ENCODE measurements around the gene SLC6A9.

The SLC6A9 gene

GRCh38 chr1:43968348-43968948 is 62.8 kb downstream of the SLC6A9 start:
- H3K4me3 ChIP-seq (ENCODE audit: low read depth, low read length), result no peak overlapping the region
- H3K9ac ChIP-seq (ENCODE audit: low read depth, low read length), result no peak overlapping the region
- no peak overlapping the region for H3K27ac ChIP-seq (ENCODE audit: low read depth, low read length)
- H3K36me3 ChIP-seq (ENCODE audit: control insufficient read depth, insufficient read depth, low read length), result peaks cover 27% of the 10 kb centered on the region
- H3K4me1 ChIP-seq (ENCODE audit: control insufficient read depth, insufficient read depth, low read length), result no peaks in the 10 kb centered on the region; the same call in 1 of the 2 replicates
- no peaks in the 10 kb centered on the region for H3K9me3 ChIP-seq (ENCODE audit: control insufficient read depth, insufficient read depth, low read length)
- H3K27me3 ChIP-seq (ENCODE audit: control insufficient read depth, insufficient read depth, low read length), result no peaks in the 10 kb centered on the region

DNA sequence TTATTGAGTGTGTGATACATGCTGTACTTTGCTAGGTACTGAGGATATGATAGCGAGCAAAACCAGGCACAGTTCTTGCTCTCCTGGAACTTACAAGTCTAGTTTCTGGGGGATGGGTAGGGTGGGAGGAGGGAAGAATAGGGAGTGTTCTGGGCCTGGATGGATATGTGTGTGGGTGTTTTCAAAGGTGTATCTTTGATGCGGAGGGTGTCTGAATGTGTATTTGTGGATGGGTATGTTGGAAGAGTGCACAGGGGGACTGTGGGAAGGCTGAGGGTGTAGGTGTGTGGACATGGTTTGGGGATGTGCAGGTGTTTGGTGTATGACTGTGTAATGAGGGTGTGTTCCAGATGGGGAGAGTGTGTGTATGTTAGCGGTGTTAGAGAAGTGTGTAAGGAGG is 65.9 kb downstream of the SLC6A9 start:
- no peak overlapping the region for H3K4me3 ChIP-seq (ENCODE audit: low read depth, low read length)
- no peak overlapping the region for H3K27ac ChIP-seq (ENCODE audit: low read depth, low read length)
- H3K4me1 ChIP-seq (ENCODE audit: control insufficient read depth, insufficient read depth, low read length), result no peaks in the 10 kb centered on the region
- H3K27me3 ChIP-seq (ENCODE audit: control insufficient read depth, insufficient read depth, low read length), result no peaks in the 10 kb centered on the region
- peaks cover 19% of the 10 kb centered on the region; the same call in 1 of the 2 replicates for H3K36me3 ChIP-seq (ENCODE audit: control insufficient read depth, insufficient read depth, low read length)
- H3K9me3 ChIP-seq (ENCODE audit: control insufficient read depth, insufficient read depth, low read length), result no peaks in the 10 kb centered on the region
- H3K9ac ChIP-seq (ENCODE audit: low read depth, low read length), result no peak overlapping the region

DNA sequence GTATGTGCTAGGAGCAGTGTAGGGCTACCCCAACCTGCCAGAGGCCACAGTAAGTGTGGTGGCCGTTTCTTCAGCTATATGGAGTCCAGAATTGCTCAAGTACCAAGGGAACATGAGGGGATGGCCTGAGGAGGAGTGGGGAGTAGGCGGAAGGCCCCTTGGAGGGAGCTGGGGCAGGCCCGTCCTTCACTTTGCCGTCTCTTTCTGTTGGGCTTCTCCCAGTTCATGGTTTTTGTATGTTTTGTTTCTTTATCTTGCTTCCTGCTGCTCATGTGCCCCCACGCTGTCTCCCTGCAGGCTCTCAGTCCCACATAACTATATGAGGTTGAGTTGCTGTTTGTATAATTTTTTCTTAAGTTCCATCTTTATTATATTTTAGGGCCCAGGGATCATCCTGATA is 67.4 kb downstream of the SLC6A9 start:
- H3K27ac ChIP-seq (ENCODE audit: low read depth, low read length), result no peak overlapping the region
- H3K9me3 ChIP-seq (ENCODE audit: control insufficient read depth, insufficient read depth, low read length), result no peaks in the 10 kb centered on the region
- H3K36me3 ChIP-seq (ENCODE audit: control insufficient read depth, insufficient read depth, low read length), result peaks cover 21% of the 10 kb centered on the region; the same call in 1 of the 2 replicates
- H3K27me3 ChIP-seq (ENCODE audit: control insufficient read depth, insufficient read depth, low read length), result no peaks in the 10 kb centered on the region
- H3K4me3 ChIP-seq (ENCODE audit: low read depth, low read length), result no peak overlapping the region
- H3K4me1 ChIP-seq (ENCODE audit: control insufficient read depth, insufficient read depth, low read length), result no peaks in the 10 kb centered on the region
- no peak overlapping the region for H3K9ac ChIP-seq (ENCODE audit: low read depth, low read length)

DNA sequence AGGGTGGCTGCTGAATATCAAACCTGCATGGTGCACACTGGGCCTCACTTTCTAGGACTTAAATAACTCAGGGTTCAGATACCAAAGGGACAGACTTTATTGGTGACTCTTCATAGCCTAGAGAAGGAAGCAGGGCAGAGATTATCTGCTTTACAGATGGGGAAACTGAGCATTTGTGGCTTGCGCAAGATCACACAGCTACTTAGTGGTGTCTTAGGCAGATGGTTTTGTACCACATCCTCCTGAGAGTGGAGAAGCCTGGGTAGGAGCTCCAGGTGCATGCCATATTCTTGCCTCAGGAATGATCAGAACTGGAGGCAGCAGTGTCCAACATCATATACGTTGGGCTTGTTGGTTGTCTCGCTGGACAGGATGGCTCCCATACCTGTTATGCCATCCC is 68.3 kb downstream of the SLC6A9 start:
- no peaks in the 10 kb centered on the region for H3K9me3 ChIP-seq (ENCODE audit: control insufficient read depth, insufficient read depth, low read length)
- H3K27ac ChIP-seq (ENCODE audit: low read depth, low read length), result no peak overlapping the region
- no peak overlapping the region for H3K4me3 ChIP-seq (ENCODE audit: low read depth, low read length)
- H3K27me3 ChIP-seq (ENCODE audit: control insufficient read depth, insufficient read depth, low read length), result no peaks in the 10 kb centered on the region
- no peak overlapping the region for H3K9ac ChIP-seq (ENCODE audit: low read depth, low read length)
- H3K4me1 ChIP-seq (ENCODE audit: control insufficient read depth, insufficient read depth, low read length), result no peaks in the 10 kb centered on the region
- peaks cover 27% of the 10 kb centered on the region; the same call in 1 of the 2 replicates for H3K36me3 ChIP-seq (ENCODE audit: control insufficient read depth, insufficient read depth, low read length)

DNA sequence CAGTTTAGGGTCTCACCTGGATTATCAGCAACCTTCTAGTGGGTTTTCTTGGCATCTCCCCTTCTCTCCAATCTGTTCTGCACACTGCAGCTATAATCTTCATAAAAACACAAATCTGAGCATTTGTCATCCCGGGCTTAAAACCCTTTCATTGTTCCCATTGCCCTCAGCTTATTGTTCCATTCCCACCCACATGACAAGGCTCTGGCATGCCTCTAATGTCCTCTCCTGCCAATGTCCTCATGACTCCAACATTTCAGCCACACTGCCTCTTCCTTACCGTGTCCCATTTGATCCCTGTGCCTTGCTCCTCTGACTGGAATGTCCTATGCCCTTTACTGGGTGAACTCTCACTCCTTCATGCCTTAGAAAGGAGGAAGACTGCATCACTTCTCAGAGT is 68.9 kb downstream of the SLC6A9 start:
- Histone ChIP-seq H3K27ac (ENCODE audit: low read depth, low read length) (no peak overlapping the region), H3K4me3 (ENCODE audit: low read depth, low read length) (no peak overlapping the region), H3K9me3 (ENCODE audit: control insufficient read depth, insufficient read depth, low read length) (no peaks in the 10 kb centered on the region), H3K9ac (ENCODE audit: low read depth, low read length) (no peak overlapping the region), H3K36me3 (ENCODE audit: control insufficient read depth, insufficient read depth, low read length) (peaks cover 33% of the 10 kb centered on the region), H3K27me3 (ENCODE audit: control insufficient read depth, insufficient read depth, low read length) (no peaks in the 10 kb centered on the region), H3K4me1 (ENCODE audit: control insufficient read depth, insufficient read depth, low read length) (no peaks in the 10 kb centered on the region)

- Histone ChIP-seq H3K36me3 (ENCODE audit: control insufficient read depth, insufficient read depth, low read length) (peaks cover 33% of the 10 kb centered on the region), H3K4me3 (ENCODE audit: low read depth, low read length) (no peak overlapping the region), H3K9ac (ENCODE audit: low read depth, low read length) (no peak overlapping the region), H3K4me1 (ENCODE audit: control insufficient read depth, insufficient read depth, low read length) (no peaks in the 10 kb centered on the region), H3K27me3 (ENCODE audit: control insufficient read depth, insufficient read depth, low read length) (no peaks in the 10 kb centered on the region), H3K9me3 (ENCODE audit: control insufficient read depth, insufficient read depth, low read length) (no peaks in the 10 kb centered on the region), H3K27ac (ENCODE audit: low read depth, low read length) (no peak overlapping the region)
Measured at GRCh38 chr1:43961692-43962091, 69.6 kb downstream of the SLC6A9 start.

- Histone ChIP-seq H3K4me1 (ENCODE audit: control insufficient read depth, insufficient read depth, low read length) (no peaks in the 10 kb centered on the region), H3K27me3 (ENCODE audit: control insufficient read depth, insufficient read depth, low read length) (no peaks in the 10 kb centered on the region), H3K9ac (ENCODE audit: low read depth, low read length) (no peak overlapping the region), H3K9me3 (ENCODE audit: control insufficient read depth, insufficient read depth, low read length) (no peaks in the 10 kb centered on the region), H3K4me3 (ENCODE audit: low read depth, low read length) (no peak overlapping the region), H3K27ac (ENCODE audit: low read depth, low read length) (no peak overlapping the region), H3K36me3 (ENCODE audit: control insufficient read depth, insufficient read depth, low read length) (peaks cover 32% of the 10 kb centered on the region)
Measured at GRCh38 chr1:43960798-43961197, 70.5 kb downstream of the SLC6A9 start.

GRCh38 chr1:43958351-43959255 is 72.7 kb downstream of the SLC6A9 start:
- no peak overlapping the region for H3K27ac ChIP-seq (ENCODE audit: low read depth, low read length)
- H3K9ac ChIP-seq (ENCODE audit: low read depth, low read length), result no peak overlapping the region
- H3K36me3 ChIP-seq (ENCODE audit: control insufficient read depth, insufficient read depth, low read length), result peaks cover 32% of the 10 kb centered on the region
- no peak overlapping the region for H3K4me3 ChIP-seq (ENCODE audit: low read depth, low read length)
- H3K4me1 ChIP-seq (ENCODE audit: control insufficient read depth, insufficient read depth, low read length), result no peaks in the 10 kb centered on the region
- no peaks in the 10 kb centered on the region for H3K9me3 ChIP-seq (ENCODE audit: control insufficient read depth, insufficient read depth, low read length)
- H3K27me3 ChIP-seq (ENCODE audit: control insufficient read depth, insufficient read depth, low read length), result no peaks in the 10 kb centered on the region

DNA sequence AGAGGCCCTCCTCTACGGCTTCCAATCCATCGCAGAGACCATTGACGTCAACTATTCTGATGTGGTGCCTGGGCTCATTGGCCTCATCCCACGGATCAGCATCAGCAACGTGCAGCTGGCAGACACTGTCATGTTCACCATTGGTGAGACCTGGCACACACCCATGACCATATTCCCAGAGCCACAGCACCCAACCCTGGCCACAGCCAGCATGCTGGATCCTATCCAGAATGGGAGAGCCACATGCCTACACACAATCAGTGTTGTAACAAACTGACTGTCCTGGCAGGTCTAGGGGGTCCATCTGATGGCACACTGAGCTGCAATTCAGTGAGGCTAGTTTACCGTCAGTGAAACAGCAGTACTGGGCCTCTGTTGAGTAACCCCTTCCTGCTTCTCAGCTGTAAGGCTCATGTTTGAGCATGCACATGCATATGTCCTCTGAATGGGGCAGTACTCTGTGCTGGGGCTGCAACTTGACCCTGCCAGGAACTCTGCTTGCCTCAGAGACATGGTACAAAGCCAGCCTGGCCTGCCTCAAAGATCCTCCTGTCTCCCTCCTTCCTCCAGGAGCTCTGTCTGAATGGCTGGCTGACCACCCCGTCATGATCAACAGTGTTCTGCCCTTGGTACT is 73.7 kb downstream of the SLC6A9 start:
- Histone ChIP-seq H3K9ac (ENCODE audit: low read depth, low read length) (no peak overlapping the region), H3K36me3 (ENCODE audit: control insufficient read depth, insufficient read depth, low read length) (peaks cover 32% of the 10 kb centered on the region), H3K4me1 (ENCODE audit: control insufficient read depth, insufficient read depth, low read length) (peaks cover 4% of the 10 kb centered on the region), H3K27ac (ENCODE audit: low read depth, low read length) (no peak overlapping the region), H3K9me3 (ENCODE audit: control insufficient read depth, insufficient read depth, low read length) (no peaks in the 10 kb centered on the region), H3K27me3 (ENCODE audit: control insufficient read depth, insufficient read depth, low read length) (no peaks in the 10 kb centered on the region), H3K4me3 (ENCODE audit: low read depth, low read length) (no peak overlapping the region)

DNA sequence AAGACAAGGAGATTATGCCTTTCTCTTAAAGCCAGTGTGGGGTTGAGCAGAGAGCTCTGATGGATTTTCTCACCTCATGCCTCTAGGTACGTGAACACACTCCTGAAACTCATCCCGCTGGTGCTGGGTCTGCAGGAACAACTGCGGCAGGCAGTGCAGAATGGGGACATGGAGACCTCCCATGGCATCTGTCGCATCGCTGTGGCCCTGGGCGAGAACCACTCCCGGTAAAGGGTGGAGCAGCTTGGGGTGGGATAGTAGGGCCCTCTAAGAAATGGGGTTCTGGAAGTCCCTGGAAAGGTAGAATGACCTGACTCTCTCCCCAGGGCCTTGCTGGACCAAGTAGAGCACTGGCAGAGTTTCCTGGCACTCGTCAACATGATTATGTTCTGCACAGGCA is 75.0 kb downstream of the SLC6A9 start:
- H3K27ac ChIP-seq (ENCODE audit: low read depth, low read length), result no peak overlapping the region
- no peaks in the 10 kb centered on the region for H3K27me3 ChIP-seq (ENCODE audit: control insufficient read depth, insufficient read depth, low read length)
- H3K36me3 ChIP-seq (ENCODE audit: control insufficient read depth, insufficient read depth, low read length), result peaks cover 24% of the 10 kb centered on the region
- no peak overlapping the region for H3K9ac ChIP-seq (ENCODE audit: low read depth, low read length)
- H3K4me1 ChIP-seq (ENCODE audit: control insufficient read depth, insufficient read depth, low read length), result peaks cover 4% of the 10 kb centered on the region
- H3K4me3 ChIP-seq (ENCODE audit: low read depth, low read length), result no peak overlapping the region
- no peaks in the 10 kb centered on the region for H3K9me3 ChIP-seq (ENCODE audit: control insufficient read depth, insufficient read depth, low read length)

- no peaks in the 10 kb centered on the region for H3K27me3 ChIP-seq (ENCODE audit: control insufficient read depth, insufficient read depth, low read length)
- peaks cover 4% of the 10 kb centered on the region for H3K4me1 ChIP-seq (ENCODE audit: control insufficient read depth, insufficient read depth, low read length)
- no peaks in the 10 kb centered on the region for H3K9me3 ChIP-seq (ENCODE audit: control insufficient read depth, insufficient read depth, low read length)
- no peak overlapping the region for H3K4me3 ChIP-seq (ENCODE audit: low read depth, low read length)
- H3K9ac ChIP-seq (ENCODE audit: low read depth, low read length), result no peak overlapping the region
- peaks cover 27% of the 10 kb centered on the region for H3K36me3 ChIP-seq (ENCODE audit: control insufficient read depth, insufficient read depth, low read length)
- no peak overlapping the region for H3K27ac ChIP-seq (ENCODE audit: low read depth, low read length)
Measured at GRCh38 chr1:43954036-43954435, 77.2 kb downstream of the SLC6A9 start.

All from HUES48 (cell line).